Mammary epithelial cell (primary cell): ENCODE data around the gene PRKAG1.

Experiments used
- CTCF ChIP-seq, 2 donors: IDR thresholded peaks in 1 of 2; conservative IDR thresholded peaks in 1 of 2; 2 replicates each; pipeline ENCODE4 v1.5.1; 2011 to 2012; ENCODE audit warnings: inconsistent platforms in 2 of 2, low read length in 2 of 2, mild to moderate bottlenecking in 2 of 2, control low read depth in 1 of 2, low read depth in 1 of 2; ENCODE audit not compliant: insufficient read depth in 1 of 2; ENCODE audit errors: extremely low read depth in 1 of 2
- EZH2 ChIP-seq: IDR thresholded peaks from 2 replicates; pipeline ENCODE4 v1.6.1; 2012; ENCODE audit warnings: low read length, inconsistent platforms, borderline replicate concordance

GRCh38 chr12:48997719-48998496 lies 20.7 kb downstream of the PRKAG1 start:
- no peak for TF ChIP-seq CTCF (conservative IDR thresholded peaks at IDR 0.05 in 1 of 2, IDR thresholded peaks at IDR 0.05 in 1 of 2; ENCODE audit: extremely low read depth in 1 of 2, insufficient read depth in 1 of 2, low read depth in 1 of 2, low read length in 2 of 2)
- no peak for TF ChIP-seq EZH2
